NCI-H1436 (cell line): ENCODE data around the gene AEBP1.
A peak's percentile ranks its signal among the peaks of the same experiment; 100 is the strongest.

Experiments used
- DNase-seq: peaks from one replicate; lab custom pipeline; 2025; lab: John Stamatoyannopoulos, UW

The AEBP1 gene

DNA sequence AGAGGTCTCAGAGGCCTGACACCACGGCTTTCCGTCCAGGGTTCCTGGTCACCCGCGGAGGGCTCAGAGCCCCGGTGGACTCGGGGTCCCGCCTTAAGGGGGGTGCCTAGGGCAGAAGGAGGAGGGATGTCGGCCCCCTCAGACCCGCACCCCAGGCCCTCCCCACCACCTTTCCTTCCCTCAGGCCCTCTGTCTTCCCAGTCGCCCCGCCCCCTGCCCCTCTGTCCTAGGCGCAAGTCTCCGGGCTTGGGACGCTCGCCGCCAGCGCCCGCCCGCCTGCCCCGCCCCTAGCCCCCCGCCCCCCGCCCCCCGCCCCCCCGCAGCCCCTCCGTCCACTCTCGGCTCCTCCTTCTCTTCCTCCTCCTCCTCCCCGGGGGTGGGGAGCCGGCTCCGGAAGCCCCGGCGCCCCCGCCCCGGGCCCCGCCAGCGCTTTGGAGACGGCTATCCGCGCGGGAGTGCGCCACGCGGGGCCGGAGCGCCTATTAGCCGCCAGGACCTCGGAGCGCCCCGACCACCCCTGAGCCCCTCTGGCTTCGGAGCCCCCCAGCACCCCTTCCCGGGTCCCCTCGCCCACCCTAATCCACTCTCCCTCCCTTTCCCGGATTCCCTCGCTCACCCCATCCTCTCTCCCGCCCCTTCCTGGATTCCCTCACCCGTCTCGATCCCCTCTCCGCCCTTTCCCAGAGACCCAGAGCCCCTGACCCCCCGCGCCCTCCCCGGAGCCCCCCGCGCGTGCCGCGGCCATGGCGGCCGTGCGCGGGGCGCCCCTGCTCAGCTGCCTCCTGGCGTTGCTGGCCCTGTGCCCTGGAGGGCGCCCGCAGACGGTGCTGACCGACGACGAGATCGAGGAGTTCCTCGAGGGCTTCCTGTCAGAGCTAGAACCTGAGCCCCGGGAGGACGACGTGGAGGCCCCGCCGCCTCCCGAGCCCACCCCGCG is at the start of gene AEBP1:
Gene AEBP1, plus strand, starts transcription at position 423 of the 937 bp plus-strand sequence. Its CDS starts 321 bp downstream, at position 744.
- DNase-seq: no peak

DNA sequence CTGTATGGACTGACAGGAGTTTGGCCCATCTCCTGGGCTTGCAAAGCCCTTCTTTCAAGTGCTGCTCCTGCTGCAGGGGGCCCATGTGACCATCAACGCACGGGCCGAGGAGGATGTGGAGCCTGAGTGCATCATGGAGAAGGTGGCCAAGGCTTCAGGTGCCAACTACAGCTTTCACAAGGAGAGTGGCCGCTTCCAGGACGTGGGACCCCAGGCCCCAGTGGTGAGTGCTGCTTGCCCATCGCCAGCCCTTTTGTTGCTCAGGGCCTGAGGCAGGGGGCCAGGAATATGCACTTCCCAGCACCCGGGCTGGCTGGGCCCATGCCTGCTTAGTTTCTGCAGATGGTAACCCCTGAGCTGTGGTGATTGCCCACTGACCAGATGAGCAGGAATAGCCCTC is 47.5 kb upstream of the AEBP1 start:
- no peak for DNase-seq

DNA sequence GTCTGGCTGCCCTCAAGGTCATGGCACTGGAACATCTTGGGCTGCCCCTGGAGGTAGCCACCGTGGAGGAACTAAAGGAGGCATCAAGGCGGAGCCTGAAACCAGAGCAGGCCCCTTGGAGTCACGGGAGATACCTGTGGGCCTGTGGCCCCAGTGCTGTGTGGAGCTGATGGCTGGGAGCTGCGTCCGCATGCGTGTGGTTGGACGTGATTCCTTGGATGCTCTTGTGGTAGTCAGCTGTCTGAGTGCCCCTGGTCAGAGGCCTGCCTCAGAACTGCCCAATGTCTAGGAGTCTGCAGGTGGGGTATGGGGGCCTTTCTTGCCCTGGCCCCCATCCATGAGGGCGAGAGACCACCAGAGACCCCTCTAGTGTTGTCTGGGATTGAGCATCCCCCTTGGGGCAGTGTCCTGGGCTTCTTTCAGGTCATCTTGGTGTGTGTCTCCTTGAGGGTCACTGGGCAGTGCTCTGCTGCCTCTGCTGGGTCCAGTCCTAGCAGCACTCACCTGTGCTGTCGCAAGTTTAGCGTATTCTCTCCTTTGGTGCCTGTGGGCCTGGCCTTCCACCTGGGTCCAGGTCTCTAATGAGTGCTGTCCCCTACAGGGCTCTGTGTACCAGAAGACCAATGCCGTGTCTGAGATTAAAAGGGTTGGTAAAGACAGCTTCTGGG is 46.8 kb upstream of the AEBP1 start:
- no peak for DNase-seq

GRCh38 chr7:44057849-44058758 is 46.0 kb upstream of the AEBP1 start:
- DNase-seq: no peak

DNA sequence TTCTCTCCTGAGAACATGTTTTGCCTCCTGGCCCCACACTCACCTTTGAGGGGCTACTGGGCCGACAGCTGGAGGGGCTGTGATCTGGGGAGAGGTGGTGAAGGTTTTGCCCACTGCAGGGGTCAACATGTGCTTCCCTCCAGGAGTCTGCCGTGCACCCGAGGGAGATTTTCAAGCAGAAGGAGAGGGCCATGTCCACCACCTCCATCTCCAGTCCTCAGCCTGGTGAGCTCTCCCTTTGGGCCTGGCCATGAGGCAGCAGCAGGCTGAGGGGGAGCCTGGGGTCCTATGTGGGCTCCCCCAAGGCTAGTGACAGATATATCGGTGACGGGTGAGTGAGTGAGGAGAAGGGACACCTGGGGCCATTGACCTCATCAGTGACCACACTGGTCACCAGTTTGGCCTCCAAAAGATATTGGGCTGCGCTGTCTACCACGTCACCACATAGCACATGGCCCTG is 45.4 kb upstream of the AEBP1 start:
- no peak for DNase-seq

- DNase-seq: no peak
Measured at GRCh38 chr7:44059219-44060090, 44.7 kb upstream of the AEBP1 start.

DNA sequence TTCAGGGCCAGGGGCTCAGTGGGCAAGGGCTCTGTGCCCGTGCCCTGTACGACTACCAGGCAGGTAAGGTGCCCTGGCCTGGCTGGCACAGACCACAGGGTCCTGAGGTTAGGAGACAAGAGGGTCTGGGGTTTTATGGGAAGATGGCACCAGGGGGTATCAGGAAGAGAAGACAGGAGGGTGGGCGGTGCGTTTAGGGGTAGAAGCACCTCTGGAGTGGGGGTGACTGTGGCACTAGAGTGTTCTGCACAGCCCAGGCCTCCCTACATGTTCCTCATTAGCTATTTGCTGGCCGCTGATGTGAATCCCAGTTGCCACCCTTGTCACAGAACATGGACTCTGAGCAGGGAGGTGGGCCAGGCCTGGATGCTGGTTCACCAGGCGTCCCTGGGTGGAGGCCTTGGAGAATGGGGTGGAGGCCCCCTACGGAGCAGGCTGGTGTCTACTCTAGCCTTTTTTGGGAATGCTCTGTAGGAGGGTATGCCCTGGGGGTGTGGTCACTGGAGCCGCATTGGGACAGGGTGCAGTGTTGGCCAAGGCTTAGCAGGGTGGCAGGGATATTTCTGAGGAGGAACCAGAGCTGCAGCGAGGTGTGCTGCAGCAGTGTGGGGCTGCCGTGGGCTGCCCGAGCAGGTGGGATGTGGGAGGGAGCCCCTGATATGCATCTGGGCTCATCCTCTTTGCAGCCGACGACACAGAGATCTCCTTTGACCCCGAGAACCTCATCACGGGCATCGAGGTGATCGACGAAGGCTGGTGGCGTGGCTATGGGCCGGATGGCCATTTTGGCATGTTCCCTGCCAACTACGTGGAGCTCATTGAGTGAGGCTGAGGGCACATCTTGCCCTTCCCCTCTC is 43.8 kb upstream of the AEBP1 start:
- DNase-seq: no peak

DNA sequence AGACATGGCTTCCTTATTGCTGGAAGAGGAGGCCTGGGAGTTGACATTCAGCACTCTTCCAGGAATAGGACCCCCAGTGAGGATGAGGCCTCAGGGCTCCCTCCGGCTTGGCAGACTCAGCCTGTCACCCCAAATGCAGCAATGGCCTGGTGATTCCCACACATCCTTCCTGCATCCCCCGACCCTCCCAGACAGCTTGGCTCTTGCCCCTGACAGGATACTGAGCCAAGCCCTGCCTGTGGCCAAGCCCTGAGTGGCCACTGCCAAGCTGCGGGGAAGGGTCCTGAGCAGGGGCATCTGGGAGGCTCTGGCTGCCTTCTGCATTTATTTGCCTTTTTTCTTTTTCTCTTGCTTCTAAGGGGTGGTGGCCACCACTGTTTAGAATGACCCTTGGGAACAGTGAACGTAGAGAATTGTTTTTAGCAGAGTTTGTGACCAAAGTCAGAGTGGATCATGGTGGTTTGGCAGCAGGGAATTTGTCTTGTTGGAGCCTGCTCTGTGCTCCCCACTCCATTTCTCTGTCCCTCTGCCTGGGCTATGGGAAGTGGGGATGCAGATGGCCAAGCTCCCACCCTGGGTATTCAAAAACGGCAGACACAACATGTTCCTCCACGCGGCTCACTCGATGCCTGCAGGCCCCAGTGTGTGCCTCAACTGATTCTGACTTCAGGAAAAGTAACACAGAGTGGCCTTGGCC is 43.0 kb upstream of the AEBP1 start:
- no peak for DNase-seq

GRCh38 chr7:44061645-44062179 is 42.4 kb upstream of the AEBP1 start:
- DNase-seq: no peak

DNA sequence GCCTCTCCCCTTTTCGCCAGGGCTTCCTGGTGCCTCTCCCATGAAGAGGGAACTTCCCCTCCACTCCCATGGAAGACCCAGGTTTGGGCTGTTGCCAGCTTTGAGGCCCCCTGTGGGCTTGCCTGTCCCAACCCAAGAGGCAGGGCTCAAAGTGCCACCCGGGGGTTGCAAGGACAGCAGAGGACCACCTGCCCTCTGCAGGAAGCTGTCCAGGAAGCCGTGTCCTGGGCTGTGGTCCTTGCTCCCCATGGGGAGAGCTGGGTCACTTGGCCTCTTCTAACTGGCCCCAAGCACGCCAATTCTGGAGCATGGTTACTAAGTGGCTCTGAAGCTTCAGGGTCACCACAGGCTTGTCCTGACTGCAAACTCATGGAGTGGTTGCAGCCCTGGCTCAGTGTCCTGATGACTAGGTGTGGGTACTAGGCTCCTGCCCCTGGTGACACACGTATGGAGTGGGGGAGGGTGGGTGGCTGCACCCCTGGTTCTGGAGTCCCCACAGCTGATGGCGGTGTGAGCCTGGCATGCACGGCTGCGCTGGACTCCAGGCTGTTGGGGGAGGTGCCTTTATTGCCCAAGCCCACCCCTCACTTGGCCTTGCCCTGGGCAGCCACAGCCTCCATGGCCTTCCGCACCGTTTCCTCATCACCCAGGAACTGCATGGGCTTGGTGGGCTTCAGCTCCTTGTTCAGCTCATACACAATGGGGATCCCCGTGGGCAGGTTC is 41.8 kb upstream of the AEBP1 start:
- DNase-seq: no peak

- no peak for DNase-seq
Measured at GRCh38 chr7:44062903-44063295, 41.2 kb upstream of the AEBP1 start.

DNA sequence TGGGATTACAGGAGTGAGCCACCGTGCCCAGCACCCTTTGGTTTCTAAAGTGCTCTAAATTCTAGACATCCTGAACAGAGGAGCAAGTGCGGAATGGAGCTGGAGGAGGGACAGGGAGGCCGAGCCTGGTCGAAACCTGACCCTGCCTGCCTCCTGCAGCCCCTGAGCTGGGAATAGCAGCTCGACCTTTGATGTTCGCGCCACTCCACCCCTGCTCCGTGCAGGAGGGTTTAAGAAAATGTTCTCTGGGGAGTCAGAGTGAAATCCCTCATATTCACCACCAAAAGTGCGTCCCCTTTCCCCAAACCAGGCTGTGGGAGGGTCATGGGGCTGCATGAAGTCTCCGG is 40.6 kb upstream of the AEBP1 start:
- no peak for DNase-seq

DNA sequence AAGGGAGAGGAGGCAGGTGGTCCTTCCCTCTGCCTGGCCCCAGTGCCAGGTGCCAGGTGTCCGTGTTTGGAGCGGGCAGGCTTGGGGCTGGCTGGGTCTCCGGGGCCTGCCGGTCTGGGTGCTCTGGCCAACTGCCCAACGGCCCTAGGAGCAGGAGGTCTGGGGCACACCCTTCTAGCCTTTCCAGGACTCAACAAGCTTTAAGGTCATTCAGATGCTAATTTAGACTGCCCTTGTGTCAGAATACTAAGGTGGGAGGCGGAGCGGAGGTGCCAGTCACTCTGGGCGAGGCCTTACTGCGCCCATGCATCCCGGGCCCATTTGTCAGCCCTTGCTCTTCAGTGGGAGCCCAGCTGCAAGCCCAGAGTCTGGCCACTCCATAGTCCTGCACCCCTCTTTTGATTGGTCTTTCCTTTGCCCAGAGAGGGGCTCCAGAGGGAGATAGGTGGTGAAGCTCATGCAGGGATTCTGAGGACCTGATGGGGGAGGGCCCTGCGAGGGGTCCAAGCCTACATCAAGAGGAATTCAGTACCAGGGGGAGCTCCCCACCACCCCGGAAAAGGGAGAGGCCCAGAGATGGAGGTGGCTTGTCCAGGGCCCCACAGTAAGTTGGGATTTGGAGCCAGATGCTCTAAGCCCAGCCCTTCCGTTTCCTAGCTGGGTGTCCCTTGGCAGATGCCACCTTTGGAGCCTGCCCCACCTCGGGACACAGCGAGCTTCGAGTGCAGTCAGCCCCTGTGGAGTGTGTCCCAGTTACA is 40.1 kb upstream of the AEBP1 start:
- no peak for DNase-seq

- no peak for DNase-seq
Measured at GRCh38 chr7:44064791-44065430, 39.2 kb upstream of the AEBP1 start.

GRCh38 chr7:44065431-44066110 is 38.6 kb upstream of the AEBP1 start, which contains the start of gene PGAM2:
PGAM2 (minus strand) TSS chr7:44065567; CDS start chr7:44065529, 38 bp downstream.
- peak; percentile 22 for DNase-seq

GRCh38 chr7:44066111-44066460 is 38.1 kb upstream of the AEBP1 start:
- DNase-seq: no peak
